Placental pericyte (primary cell): Measurements from ENCODE around the gene ERBB4. TPM values are rescaled to one million over a fixed set of nuclear protein-coding genes. Genes with fewer than 3 reads are reported as not detected.
A peak's percentile ranks its signal among the peaks of the same experiment; 100 is the strongest.

Experiments used
- small RNA-seq: library from RNA; depleted of rRNA; stranded (forward); fragments of <200 nt; gene quantifications from one replicate; pipeline ENCODE3, GENCODE V24; 2012; ENCODE audit warnings: low replicate concordance
- total RNA-seq: library from RNA; depleted of rRNA; stranded (reverse); fragments of >200 nt; gene quantifications from 2 replicates; pipeline ENCODE4 v1.2.3, GENCODE V29; 2012

ERBB4 gene
- 0.14 TPM in 1 of 2 replicates, not detected in the other for total RNA-seq

GRCh38 chr2:212538305-212539071 lies at the start of gene ERBB4:
Gene ERBB4, minus strand, starts transcription at chr2:212538802. Its CDS starts 272 bp downstream, at chr2:212538530.

Small RNA genes within 50 kb of the gene (small RNA-seq; reads per million reads assigned to genes)
- not detected for gene MIR548F2
- gene RNA5SP119 = 0.98 reads per million, percentile 44 among the genes with 10 or more reads in this experiment
